GM12874 (cell line): ENCODE results near the gene ADCY3.

Source experiments
- CTCF ChIP-seq: IDR thresholded peaks from 2 replicates; pipeline ENCODE4 v1.5.1; 2011; ENCODE audit warnings: low read depth, mild to moderate bottlenecking, control low read depth, low read length, moderate library complexity; ENCODE audit not compliant: insufficient read depth

The ADCY3 gene

GRCh38 chr2:24939353-24939752, 19.3 kb upstream of the ADCY3 start:
- no peak for TF ChIP-seq CTCF

- no peak for TF ChIP-seq CTCF
Observed at GRCh38 chr2:24937236-24937635, 17.2 kb upstream of the ADCY3 start.

GRCh38 chr2:24935145-24935544, 15.1 kb upstream of the ADCY3 start:
- TF ChIP-seq CTCF: no peak

- no peak for TF ChIP-seq CTCF
Observed at GRCh38 chr2:24932715-24933114, 12.7 kb upstream of the ADCY3 start.

GRCh38 chr2:24930768-24931167, 10.7 kb upstream of the ADCY3 start:
- no peak for TF ChIP-seq CTCF

- no peak for TF ChIP-seq CTCF
Observed at GRCh38 chr2:24929230-24929629, 9.2 kb upstream of the ADCY3 start.

- no peak for TF ChIP-seq CTCF
Observed at GRCh38 chr2:24928036-24928435, 8.0 kb upstream of the ADCY3 start.
